Stomach (tissue), 9 donors: ENCODE data around the gene COL4A4. TPM values are rescaled to one million over a fixed set of nuclear protein-coding genes. Genes with fewer than 3 reads are reported as not detected.

ENCODE experiments used
- DNase-seq, 2 donors: peaks; one replicate each; pipeline versions ENCODE4 v3.0.0 to v3.0.0-alpha.2; 2013 to 2019
- H3K27ac ChIP-seq, 5 donors: fragments of 200-600 bp in 4 of 5; sonication (generic) in 4 of 5; one replicate each; pipeline ENCODE4 v1.5.1; 2013 to 2019; ENCODE audit warnings: mild to moderate bottlenecking in 1 of 5, moderate library complexity in 1 of 5
- H3K27me3 ChIP-seq, 3 donors: fragments of 200-600 bp; sonication (generic); one replicate each; pipeline ENCODE4 v1.5.1; 2017 to 2019; ENCODE audit warnings: mixed run types in 1 of 3
- H3K36me3 ChIP-seq, 4 donors: fragments of 200-600 bp; sonication (generic); 1 replicate in 3 of 4; 2 replicates in 1 of 4; pipeline ENCODE4 v1.5.1; 2016 to 2019
- H3K4me1 ChIP-seq, 4 donors: fragments of 200-600 bp; sonication (generic); one replicate each; pipeline ENCODE4 v1.5.1; 2016 to 2019
- H3K4me3 ChIP-seq, 4 donors: fragments of 200-600 bp; sonication (generic) in 3 of 4; one replicate each; pipeline ENCODE4 v1.5.1; 2016 to 2019; ENCODE audit warnings: mild to moderate bottlenecking in 1 of 4
- H3K9me3 ChIP-seq, 4 donors: fragments of 200-600 bp; sonication (generic); one replicate each; pipeline ENCODE4 v1.5.1; 2016 to 2019
- EP300 ChIP-seq: sonication (generic); formaldehyde crosslinking; IDR thresholded peaks from one replicate; pipeline ENCODE4 v1.6.1; 2017; ENCODE audit warnings: antibody characterized with exemption
- POLR2A ChIP-seq, 4 donors: fragments of 450-650 bp; IDR thresholded peaks; one replicate each; pipeline ENCODE4 v1.6.1; 2016; ENCODE audit warnings: antibody characterized with exemption in 4 of 4, control low read depth in 2 of 4, mild to moderate bottlenecking in 1 of 4, moderate library complexity in 1 of 4
- POLR2AphosphoS5 ChIP-seq, 3 donors: sonication (generic); formaldehyde crosslinking; IDR thresholded peaks; one replicate each; pipeline ENCODE4 v1.6.1; 2016; ENCODE audit warnings: antibody characterized with exemption in 3 of 3
- WGBS, 5 donors: extraction: QIAGEN DNeasy Blood & Tissue Kit in 3 of 5; methylation state at CpG; one replicate each; pipeline versions ENCODE4 v1.1.5 to v1.1.7; 2013 to 2018; 5-methylcytosine and 5-hydroxymethylcytosine counted together
- intact Hi-C: fragments of 100-400 bp; cut with DNase I; formaldehyde crosslinking; loops from one replicate; pipeline ENCODE4 v1.15.1; 2023; ENCODE audit warnings: low total_unique reads
- polyA plus RNA-seq, 3 donors: library from polyadenylated mRNA; stranded (reverse); fragments of 200-250 nt; gene quantifications; one replicate each; pipeline ENCODE4 v1.2.3, GENCODE V29; 2013
- total RNA-seq, 5 donors: library from RNA; depleted of rRNA; stranded (reverse); fragments of >200 nt; gene quantifications; one replicate each; pipeline versions ENCODE4 v1.1.0 to v1.2.3, GENCODE V29; 2014 to 2016
- TF ChIP-seq, protein P1 (sequence below), 7 experiments: fragments of 450-650 bp in 4 of 7; fragments of 200-600 bp in 3 of 7; sonication (generic) in 3 of 7; IDR thresholded peaks; one replicate each; pipeline ENCODE4 v1.5.1; 2016 to 2019; ENCODE audit warnings: antibody characterized with exemption in 7 of 7, control low read depth in 2 of 7, mild to moderate bottlenecking in 1 of 7
- donor health status: healthy with polysubstance abuse.
- donor health status: Bipolar disorder and iron deficiency.
- donor health status: healthy.

COL4A4 gene
- total and polyA plus RNA-seq, 8 donors: 0.15 to 7.6 (median 0.55) TPM; not detected in 1

DNA sequence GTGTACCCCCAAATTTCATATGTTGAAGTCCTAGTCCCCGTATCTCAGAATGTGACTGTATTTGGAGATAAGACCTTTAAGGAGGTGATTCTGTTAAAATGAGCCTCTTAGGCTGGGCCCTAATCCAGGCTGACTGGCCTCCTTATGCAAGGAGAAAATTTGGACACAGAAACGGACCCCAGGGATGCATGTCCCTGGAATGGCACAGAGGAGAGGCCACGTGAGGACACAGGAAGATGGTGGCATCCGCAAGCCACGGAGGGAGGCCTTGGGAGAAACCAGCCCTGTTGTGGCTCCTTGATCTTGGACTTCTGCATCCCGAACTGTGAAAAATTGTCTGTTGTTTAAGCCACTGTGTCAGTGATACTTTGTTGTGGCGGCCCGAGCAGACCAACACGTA is 150.7 kb downstream of the COL4A4 start:
- 85 to 93% (median 88%) methylated on average over 9 of the region's 9 CpGs for WGBS, 5 donors
- H3K9me3 ChIP-seq: no peaks in the 10 kb centered on the region
- no peak overlapping the region for H3K4me3 ChIP-seq
- no peaks in the 10 kb centered on the region for H3K36me3 ChIP-seq
- H3K27ac ChIP-seq: no peak overlapping the region
- H3K4me1 ChIP-seq: no peaks in the 10 kb centered on the region
- DNase-seq: no peak
- intact Hi-C loops: no loop called here
- no peaks in the 10 kb centered on the region for H3K27me3 ChIP-seq
- TF ChIP-seq EP300 (no peak), POLR2AphosphoS5 (IDR thresholded peaks at IDR 0.05) (no peak), POLR2A (IDR thresholded peaks at IDR 0.05) (no peak)
- TF ChIP-seq, protein P1, sequence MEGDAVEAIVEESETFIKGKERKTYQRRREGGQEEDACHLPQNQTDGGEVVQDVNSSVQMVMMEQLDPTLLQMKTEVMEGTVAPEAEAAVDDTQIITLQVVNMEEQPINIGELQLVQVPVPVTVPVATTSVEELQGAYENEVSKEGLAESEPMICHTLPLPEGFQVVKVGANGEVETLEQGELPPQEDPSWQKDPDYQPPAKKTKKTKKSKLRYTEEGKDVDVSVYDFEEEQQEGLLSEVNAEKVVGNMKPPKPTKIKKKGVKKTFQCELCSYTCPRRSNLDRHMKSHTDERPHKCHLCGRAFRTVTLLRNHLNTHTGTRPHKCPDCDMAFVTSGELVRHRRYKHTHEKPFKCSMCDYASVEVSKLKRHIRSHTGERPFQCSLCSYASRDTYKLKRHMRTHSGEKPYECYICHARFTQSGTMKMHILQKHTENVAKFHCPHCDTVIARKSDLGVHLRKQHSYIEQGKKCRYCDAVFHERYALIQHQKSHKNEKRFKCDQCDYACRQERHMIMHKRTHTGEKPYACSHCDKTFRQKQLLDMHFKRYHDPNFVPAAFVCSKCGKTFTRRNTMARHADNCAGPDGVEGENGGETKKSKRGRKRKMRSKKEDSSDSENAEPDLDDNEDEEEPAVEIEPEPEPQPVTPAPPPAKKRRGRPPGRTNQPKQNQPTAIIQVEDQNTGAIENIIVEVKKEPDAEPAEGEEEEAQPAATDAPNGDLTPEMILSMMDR (IDR thresholded peaks at IDR 0.05): no peak

DNA sequence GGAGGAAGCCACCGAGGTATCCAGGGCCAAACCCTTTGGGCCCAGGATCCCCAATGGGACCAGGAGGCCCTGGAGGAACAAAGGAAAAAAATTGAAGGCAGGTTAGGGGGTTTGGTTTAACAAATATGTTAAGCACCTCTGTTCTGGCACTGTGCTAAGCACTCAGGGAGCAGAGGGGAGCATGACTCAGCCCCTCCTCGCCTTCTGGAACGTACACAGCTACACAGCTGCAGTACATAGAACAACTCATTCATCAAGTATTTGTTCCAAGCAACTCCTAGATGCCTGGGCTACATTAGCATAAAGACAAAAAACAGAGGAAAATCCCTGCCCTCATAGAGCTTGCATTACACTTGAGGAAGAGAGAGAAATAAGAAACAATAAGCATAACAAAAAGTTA is 153.6 kb downstream of the COL4A4 start:
- no peaks in the 10 kb centered on the region for H3K4me1 ChIP-seq
- 62 to 80% (median 63%) methylated on average over 3 of the region's 3 CpGs for WGBS, 5 donors
- no peaks in the 10 kb centered on the region for H3K36me3 ChIP-seq
- intact Hi-C loops: no loop called here
- H3K27me3 ChIP-seq: no peaks in the 10 kb centered on the region
- no peak overlapping the region for H3K4me3 ChIP-seq
- TF ChIP-seq POLR2A (IDR thresholded peaks at IDR 0.05): no peak
- TF ChIP-seq POLR2AphosphoS5 (IDR thresholded peaks at IDR 0.05): no peak
- TF ChIP-seq EP300: no peak
- TF ChIP-seq, protein P1 (IDR thresholded peaks at IDR 0.05): no peak
- DNase-seq: no peak
- no peak overlapping the region for H3K27ac ChIP-seq
- no peaks in the 10 kb centered on the region for H3K9me3 ChIP-seq

DNA sequence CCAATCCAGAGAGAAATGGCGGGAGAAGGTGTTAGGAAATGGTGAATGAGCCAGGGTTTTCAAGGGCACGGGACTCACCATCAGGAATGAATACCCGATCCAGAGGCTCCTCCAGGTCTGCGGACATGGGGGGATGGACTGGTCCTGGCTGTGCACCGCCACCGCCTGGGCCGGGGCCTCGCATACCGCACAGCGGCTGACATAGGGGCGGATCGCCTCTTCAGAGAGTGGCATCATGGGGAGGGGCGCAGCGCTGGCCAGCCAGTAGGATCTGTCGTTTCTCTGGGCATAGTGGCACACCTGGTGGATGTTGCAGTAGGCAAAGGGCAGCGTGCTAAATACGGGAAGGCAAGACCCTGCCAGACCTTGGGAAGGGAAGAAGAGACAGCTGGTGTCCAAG is 156.1 kb downstream of the COL4A4 start:
- intact Hi-C loops: no loop called here
- H3K27me3 ChIP-seq: no peaks in the 10 kb centered on the region
- no peak for TF ChIP-seq EP300
- TF ChIP-seq POLR2AphosphoS5 (IDR thresholded peaks at IDR 0.05): no peak
- TF ChIP-seq, protein P1 (IDR thresholded peaks at IDR 0.05): no peak
- TF ChIP-seq POLR2A (IDR thresholded peaks at IDR 0.05): no peak
- 94 to 97% (median 94%) methylated on average over 17 of the region's 17 CpGs for WGBS, 5 donors
- H3K27ac ChIP-seq: no peak overlapping the region
- H3K9me3 ChIP-seq: no peaks in the 10 kb centered on the region
- H3K36me3 ChIP-seq: no peaks in the 10 kb centered on the region
- no peak for DNase-seq
- H3K4me3 ChIP-seq: no peak overlapping the region
- no peaks in the 10 kb centered on the region for H3K4me1 ChIP-seq

DNA sequence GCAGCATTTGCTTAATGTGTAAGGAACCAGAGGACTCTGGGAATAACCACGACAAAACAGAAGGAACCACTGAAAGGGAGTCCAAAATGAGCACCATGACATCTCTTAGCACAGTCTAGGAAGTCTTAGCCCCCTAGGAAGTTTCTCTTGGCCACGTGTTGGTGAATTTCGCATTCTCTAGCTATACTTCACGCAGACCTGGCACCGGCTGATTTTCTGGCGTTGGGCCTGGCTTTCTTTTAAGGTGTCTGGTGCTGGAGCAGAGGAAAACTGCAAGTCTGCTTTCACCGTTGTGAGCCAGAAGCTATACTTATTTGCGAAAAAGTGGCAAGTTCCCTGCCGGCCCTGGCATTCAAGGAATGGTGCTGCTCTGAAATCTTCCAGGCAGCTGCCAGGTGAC is 156.9 kb downstream of the COL4A4 start:
- no peak overlapping the region for H3K27ac ChIP-seq
- no peaks in the 10 kb centered on the region for H3K27me3 ChIP-seq
- no peak for DNase-seq
- H3K9me3 ChIP-seq: no peaks in the 10 kb centered on the region
- no peaks in the 10 kb centered on the region for H3K4me1 ChIP-seq
- H3K4me3 ChIP-seq: no peak overlapping the region
- no peak for TF ChIP-seq POLR2AphosphoS5 (IDR thresholded peaks at IDR 0.05)
- no peak for TF ChIP-seq EP300
- TF ChIP-seq, protein P1 (IDR thresholded peaks at IDR 0.05): no peak
- TF ChIP-seq POLR2A (IDR thresholded peaks at IDR 0.05): no peak
- intact Hi-C loops: no loop called here
- H3K36me3 ChIP-seq: no peaks in the 10 kb centered on the region
- WGBS, 5 donors: 73 to 86% (median 76%) methylated on average over 9 of the region's 9 CpGs
